CD4-positive, alpha-beta T cell (primary cell): Measurements from ENCODE around the gene SNUPN. TPM values are rescaled to one million over a fixed set of nuclear protein-coding genes. Genes with fewer than 3 reads are reported as not detected.

Experiments used
- ATAC-seq: fragments of 200-7000 bp; cut with Tn5 transposase; one replicate; pipeline ENCODE4 v1.10.0; 2022; ENCODE audit warnings: mild to moderate bottlenecking; ENCODE audit not compliant: poor library complexity
- CTCF ChIA-PET: fragments of 350-600 bp; sonication (Branson Sonifier 250); formaldehyde crosslinking; loops from one replicate; lab custom pipeline; 2021; ENCODE audit warnings: antibody characterized with exemption, inconsistent platforms; lab: Charles Lee
- POLR2A ChIA-PET: fragments of 350-600 bp; sonication (Branson Sonifier 250); formaldehyde crosslinking; loops from one replicate; lab custom pipeline; 2021; ENCODE audit warnings: antibody characterized with exemption, inconsistent platforms; lab: Charles Lee
- DNase-seq, 14 experiments: peaks; one replicate each; pipeline ENCODE4 v3.0.0-alpha.2; 2013 to 2020; ENCODE audit warnings: mixed read lengths in 2 of 14
- H3K27ac ChIP-seq, 2 donors: one replicate each; pipeline versions ENCODE4 v1.5.1 to v1.7.0; 2013; ENCODE audit warnings: low read length in 2 of 2, low read depth in 1 of 2, mild to moderate bottlenecking in 1 of 2
- H3K27me3 ChIP-seq, 2 experiments: 1 replicate in 1 of 2; 2 replicates in 1 of 2; pipeline versions ENCODE4 v1.6.1 to v1.7.0; 2013; ENCODE audit warnings: low read length in 2 of 2, control low read depth in 1 of 2, mild to moderate bottlenecking in 1 of 2, moderate library complexity in 1 of 2; ENCODE audit not compliant: insufficient read depth in 2 of 2, control insufficient read depth in 1 of 2
- H3K36me3 ChIP-seq: one replicate; pipeline ENCODE4 v1.6.1; 2013; ENCODE audit warnings: low read length, control low read depth; ENCODE audit not compliant: insufficient read depth
- H3K4me1 ChIP-seq: one replicate; pipeline ENCODE4 v1.6.1; 2013; ENCODE audit warnings: low read length, control low read depth; ENCODE audit not compliant: insufficient read depth
- H3K4me3 ChIP-seq: one replicate; pipeline ENCODE4 v1.5.1; 2013; ENCODE audit warnings: mild to moderate bottlenecking, low read length, moderate library complexity
- H3K9me3 ChIP-seq, 2 experiments: 1 replicate in 1 of 2; 2 replicates in 1 of 2; pipeline versions ENCODE4 v1.6.1 to v1.7.0; 2013; ENCODE audit warnings: low read length in 2 of 2, mild to moderate bottlenecking in 2 of 2, control low read depth in 1 of 2, moderate library complexity in 1 of 2; ENCODE audit not compliant: control insufficient read depth in 1 of 2, insufficient read depth in 1 of 2
- H3K27ac Mint-ChIP-seq: one replicate; pipeline ENCODE4 v1.8.0; 2020; ENCODE audit warnings: mixed read lengths
- H3K27me3 Mint-ChIP-seq: one replicate; pipeline ENCODE4 v1.8.0; 2021; ENCODE audit warnings: mixed read lengths
- H3K36me3 Mint-ChIP-seq: one replicate; pipeline ENCODE4 v1.8.0; 2021; ENCODE audit warnings: low read depth, mixed read lengths
- H3K4me1 Mint-ChIP-seq: one replicate; pipeline ENCODE4 v1.8.0; 2021; ENCODE audit warnings: low read depth, mixed read lengths
- H3K4me3 Mint-ChIP-seq: one replicate; pipeline ENCODE4 v1.8.0; 2020; ENCODE audit warnings: mild to moderate bottlenecking, mixed read lengths
- H3K9me3 Mint-ChIP-seq: one replicate; pipeline ENCODE4 v1.8.0; 2020; ENCODE audit warnings: mixed read lengths
- CTCF ChIP-seq: fragments of 200-600 bp; IDR thresholded peaks from one replicate; pipeline ENCODE4 v1.8.0; 2022; ENCODE audit warnings: antibody characterized with exemption, mild to moderate bottlenecking
- intact Hi-C, 2 experiments: fragments of 100-400 bp; cut with DNase I in 1 of 2; cut with micrococcal nuclease in 1 of 2; formaldehyde crosslinking; loops; one replicate each; pipeline versions ENCODE4 v1.15.1 to v1.9.0; 2023 to 2025; cut with DNase I, micrococcal nuclease
- total RNA-seq, 174 experiments: library from RNA in 2 of 174; stranded (reverse) in 2 of 174; gene quantifications; one replicate each; pipeline ENCODE4 v1.2.3 and lab custom pipeline; 2021 to 2026

SNUPN gene
- total RNA-seq, 2 experiments from 2014 or later = 10.0 to 11.6 TPM

GRCh38 chr15:75597667-75598341 lies 27.7 kb downstream of the SNUPN start:
- no peaks in the 10 kb centered on the region for H3K9me3 Mint-ChIP-seq
- DNase-seq (peak in 8 of 14 experiments; percentile 10 to 62 (median 37)), ATAC-seq (peak; percentile 32)
- intact Hi-C loops = loop anchor here in 1 of 2 experiments (1.0 kb wide), 1 partner anchor 42 kb away; the partner anchor contains the start of gene IMP3
- H3K36me3 ChIP-seq = peaks cover 57% of the 10 kb centered on the region
- no peaks in the 10 kb centered on the region for H3K9me3 ChIP-seq
- H3K4me1 Mint-ChIP-seq = peaks cover 19% of the 10 kb centered on the region
- H3K4me1 ChIP-seq = peaks cover 17% of the 10 kb centered on the region
- no peak overlapping the region for H3K4me3 Mint-ChIP-seq
- no peaks in the 10 kb centered on the region for H3K27me3 Mint-ChIP-seq
- peaks cover 71% of the 10 kb centered on the region for H3K36me3 Mint-ChIP-seq
- CTCF ChIA-PET = interaction anchor here (0.7 to 2.3 kb wide), 9 partner anchors 8 to 89 kb away, joined by 3 to 12 read pairs (median 4); partner anchors contain the start of genes IMP3 and PTPN9
- peak; percentile 53 for TF ChIP-seq CTCF
- no peak overlapping the region for H3K27ac Mint-ChIP-seq
- no peak overlapping the region for H3K27ac ChIP-seq
- POLR2A ChIA-PET = interaction anchor here (0.9 to 1.8 kb wide), 9 partner anchors 8 to 231 kb away, joined by 3 to 9 read pairs (median 5); partner anchors contain the start of genes IMP3, PTPN9, SNUPN and SNX33
- no peak overlapping the region for H3K4me3 ChIP-seq
- no peaks in the 10 kb centered on the region for H3K27me3 ChIP-seq

- H3K27ac Mint-ChIP-seq = no peak overlapping the region
- H3K36me3 ChIP-seq = peaks cover 56% of the 10 kb centered on the region
- H3K27me3 Mint-ChIP-seq = no peaks in the 10 kb centered on the region
- intact Hi-C loops = loop anchor here in 1 of 2 experiments (1.0 kb wide), 1 partner anchor 43 kb away; the partner anchor contains the start of gene IMP3
- POLR2A ChIA-PET = interaction anchor here (0.9 to 1.8 kb wide), 6 partner anchors 9 to 230 kb away, joined by 3 to 9 read pairs (median 6); partner anchors contain the start of genes IMP3, PTPN9 and SNUPN
- H3K9me3 ChIP-seq = no peaks in the 10 kb centered on the region
- no peaks in the 10 kb centered on the region for H3K27me3 ChIP-seq
- TF ChIP-seq CTCF = no peak
- ATAC-seq (no peak), DNase-seq (no peak)
- H3K4me3 Mint-ChIP-seq = no peak overlapping the region
- peaks cover 17% of the 10 kb centered on the region for H3K4me1 ChIP-seq
- CTCF ChIA-PET = interaction anchor here (0.6 to 1.4 kb wide), 5 partner anchors 15 to 90 kb away, joined by 3 to 12 read pairs (median 5); partner anchors contain the start of gene PTPN9
- peaks cover 73% of the 10 kb centered on the region for H3K36me3 Mint-ChIP-seq
- no peak overlapping the region for H3K27ac ChIP-seq
- H3K4me3 ChIP-seq = no peak overlapping the region
- H3K4me1 Mint-ChIP-seq = peaks cover 19% of the 10 kb centered on the region
- H3K9me3 Mint-ChIP-seq = no peaks in the 10 kb centered on the region
These were observed 28.7 kb downstream of the SNUPN start for GRCh38 chr15:75596703-75597345.

- Histone ChIP-seq H3K36me3 (peaks cover 43% of the 10 kb centered on the region), H3K9me3 (no peaks in the 10 kb centered on the region), H3K27ac (no peak overlapping the region), H3K27me3 (no peaks in the 10 kb centered on the region), H3K4me1 (peaks cover 17% of the 10 kb centered on the region), H3K4me3 (no peak overlapping the region)
- H3K4me1 Mint-ChIP-seq = peaks cover 28% of the 10 kb centered on the region
- no peaks in the 10 kb centered on the region for H3K9me3 Mint-ChIP-seq
- H3K27me3 Mint-ChIP-seq = no peaks in the 10 kb centered on the region
- H3K36me3 Mint-ChIP-seq = peaks cover 56% of the 10 kb centered on the region
- TF ChIP-seq CTCF = no peak
- no peak overlapping the region for H3K27ac Mint-ChIP-seq
- ATAC-seq (no peak), DNase-seq (no peak)
- H3K4me3 Mint-ChIP-seq = no peak overlapping the region
- ChIA-PET POLR2A (interaction anchor here (1.4 kb wide), 1 partner anchor 13 kb away, joined by 3 read pairs; no protein-coding TSS in a partner anchor), CTCF (no interaction called here)
- intact Hi-C loops = no loop called here
These were observed 31.2 kb downstream of the SNUPN start for GRCh38 chr15:75594276-75594675.
